Measurements from ENCODE around the gene ZNF665. TPM values are rescaled to one million over a fixed set of nuclear protein-coding genes. Genes with fewer than 3 reads are reported as not detected.
"Not testable (repeated sequence)": the region's sequence is repeated elsewhere in the genome, so short reads cannot be mapped to it uniquely, and the experiment has no call there.

ZNF665 gene
- total and polyA plus RNA-seq, 4 donors, result 4.5 to 8.5 (median 5.9) TPM

- H3K4me1 ChIP-seq (ENCODE audit: control insufficient read depth, insufficient read depth, low read length), result peaks cover 22% of the 10 kb centered on the region
- H3K9me3 ChIP-seq (ENCODE audit: control insufficient read depth, insufficient read depth, low read length), result no peaks in the 10 kb centered on the region
- H3K4me3 ChIP-seq (ENCODE audit: low read depth, low read length), result peak overlapping the region; percentile 68
- WGBS (ENCODE audit: insufficient coverage), result 94% methylated on average over 6 of the region's 12 CpGs
- H3K27ac ChIP-seq (ENCODE audit: low read depth, low read length), result no peak overlapping the region
- H3K27me3 ChIP-seq (ENCODE audit: control insufficient read depth, insufficient read depth, low read length), result no peaks in the 10 kb centered on the region
- H3K36me3 ChIP-seq (ENCODE audit: control insufficient read depth, insufficient read depth, low read length), result peaks cover 4% of the 10 kb centered on the region
- DNase-seq (ENCODE audit: low read depth in 4 of 6, low spot score in 6 of 6), result no peak
Observed at GRCh38 chr19:53193535-53194222, 521 bp upstream of the ZNF665 start.

- peaks cover 4% of the 10 kb centered on the region for H3K36me3 ChIP-seq (ENCODE audit: control insufficient read depth, insufficient read depth, low read length)
Observed at GRCh38 chr19:53190253-53190652, 2.9 kb downstream of the ZNF665 start.

GRCh38 chr19:53189691-53190198 lies 3.4 kb downstream of the ZNF665 start:
- not testable (repeated sequence) for DNase-seq (ENCODE audit: low read depth in 4 of 6, low spot score in 6 of 6); H3K27ac ChIP-seq (ENCODE audit: low read depth, low read length); H3K4me3 ChIP-seq (ENCODE audit: low read depth, low read length); H3K27me3 ChIP-seq (ENCODE audit: control insufficient read depth, insufficient read depth, low read length); H3K9me3 ChIP-seq (ENCODE audit: control insufficient read depth, insufficient read depth, low read length); H3K36me3 ChIP-seq (ENCODE audit: control insufficient read depth, insufficient read depth, low read length)
- H3K4me1 ChIP-seq (ENCODE audit: control insufficient read depth, insufficient read depth, low read length), result peaks cover 12% of the 10 kb centered on the region
- WGBS (ENCODE audit: insufficient coverage), result 100% methylated on average over 1 of the region's 16 CpGs

More at GRCh38 chr19:53190253-53190652, 2.9 kb downstream of the ZNF665 start:
- Histone ChIP-seq H3K4me1 (ENCODE audit: control insufficient read depth, insufficient read depth, low read length) (peaks cover 12% of the 10 kb centered on the region), H3K9me3 (ENCODE audit: control insufficient read depth, insufficient read depth, low read length) (no peaks in the 10 kb centered on the region), H3K4me3 (ENCODE audit: low read depth, low read length) (no peak overlapping the region), H3K27ac (ENCODE audit: low read depth, low read length) (no peak overlapping the region), H3K27me3 (ENCODE audit: control insufficient read depth, insufficient read depth, low read length) (no peaks in the 10 kb centered on the region)
- DNase-seq (ENCODE audit: low read depth in 4 of 6, low spot score in 6 of 6), result no peak
- 67% methylated on average over 1 of the region's 3 CpGs for WGBS (ENCODE audit: insufficient coverage)

GRCh38 chr19:53185155-53185882 lies 7.8 kb downstream of the ZNF665 start:
- not testable (repeated sequence) for DNase-seq (ENCODE audit: low read depth in 4 of 6, low spot score in 6 of 6)

GRCh38 chr19:53183146-53183764 lies 9.9 kb downstream of the ZNF665 start:
- no peaks in the 10 kb centered on the region for H3K27me3 ChIP-seq (ENCODE audit: control insufficient read depth, insufficient read depth, low read length)
- H3K27ac ChIP-seq (ENCODE audit: low read depth, low read length), result no peak overlapping the region
- no peak for DNase-seq (ENCODE audit: low read depth in 4 of 6, low spot score in 6 of 6)
- H3K36me3 ChIP-seq (ENCODE audit: control insufficient read depth, insufficient read depth, low read length), result peaks cover 14% of the 10 kb centered on the region
- no peaks in the 10 kb centered on the region for H3K9me3 ChIP-seq (ENCODE audit: control insufficient read depth, insufficient read depth, low read length)
- H3K4me3 ChIP-seq (ENCODE audit: low read depth, low read length), result no peak overlapping the region
- 98% methylated on average over 5 of the region's 6 CpGs for WGBS (ENCODE audit: insufficient coverage)
- H3K4me1 ChIP-seq (ENCODE audit: control insufficient read depth, insufficient read depth, low read length), result no peaks in the 10 kb centered on the region

More at GRCh38 chr19:53185155-53185882, 7.8 kb downstream of the ZNF665 start:
- H3K9me3 ChIP-seq (ENCODE audit: control insufficient read depth, insufficient read depth, low read length); H3K4me3 ChIP-seq (ENCODE audit: low read depth, low read length); H3K27ac ChIP-seq (ENCODE audit: low read depth, low read length); H3K4me1 ChIP-seq (ENCODE audit: control insufficient read depth, insufficient read depth, low read length); H3K27me3 ChIP-seq (ENCODE audit: control insufficient read depth, insufficient read depth, low read length); H3K36me3 ChIP-seq (ENCODE audit: control insufficient read depth, insufficient read depth, low read length): not testable (repeated sequence)
- WGBS (ENCODE audit: insufficient coverage), result 88% methylated on average over 5 of the region's 19 CpGs

GRCh38 chr19:53182202-53182601 lies 11.0 kb downstream of the ZNF665 start:
- DNase-seq (ENCODE audit: low read depth in 4 of 6, low spot score in 6 of 6), result no peak
- Histone ChIP-seq H3K4me1 (ENCODE audit: control insufficient read depth, insufficient read depth, low read length) (no peaks in the 10 kb centered on the region), H3K27ac (ENCODE audit: low read depth, low read length) (no peak overlapping the region), H3K9me3 (ENCODE audit: control insufficient read depth, insufficient read depth, low read length) (no peaks in the 10 kb centered on the region), H3K4me3 (ENCODE audit: low read depth, low read length) (no peak overlapping the region), H3K27me3 (ENCODE audit: control insufficient read depth, insufficient read depth, low read length) (no peaks in the 10 kb centered on the region), H3K36me3 (ENCODE audit: control insufficient read depth, insufficient read depth, low read length) (peaks cover 14% of the 10 kb centered on the region)
- 91% methylated on average over 10 of the region's 10 CpGs for WGBS (ENCODE audit: insufficient coverage)

GRCh38 chr19:53177986-53178385 lies 15.2 kb downstream of the ZNF665 start:
- no peaks in the 10 kb centered on the region for H3K9me3 ChIP-seq (ENCODE audit: control insufficient read depth, insufficient read depth, low read length)
- H3K36me3 ChIP-seq (ENCODE audit: control insufficient read depth, insufficient read depth, low read length), result peaks cover 8% of the 10 kb centered on the region
- H3K27me3 ChIP-seq (ENCODE audit: control insufficient read depth, insufficient read depth, low read length), result no peaks in the 10 kb centered on the region
- H3K27ac ChIP-seq (ENCODE audit: low read depth, low read length), result no peak overlapping the region
- no peak overlapping the region for H3K4me3 ChIP-seq (ENCODE audit: low read depth, low read length)
- WGBS (ENCODE audit: insufficient coverage), result 90% methylated on average over 1 of the region's 5 CpGs
- H3K4me1 ChIP-seq (ENCODE audit: control insufficient read depth, insufficient read depth, low read length), result no peaks in the 10 kb centered on the region
- DNase-seq (ENCODE audit: low read depth in 4 of 6, low spot score in 6 of 6), result no peak

GRCh38 chr19:53172889-53173288 lies 20.3 kb downstream of the ZNF665 start:
- Histone ChIP-seq H3K9me3 (ENCODE audit: control insufficient read depth, insufficient read depth, low read length) (no peaks in the 10 kb centered on the region), H3K4me3 (ENCODE audit: low read depth, low read length) (no peak overlapping the region), H3K4me1 (ENCODE audit: control insufficient read depth, insufficient read depth, low read length) (no peaks in the 10 kb centered on the region), H3K27ac (ENCODE audit: low read depth, low read length) (no peak overlapping the region), H3K27me3 (ENCODE audit: control insufficient read depth, insufficient read depth, low read length) (no peaks in the 10 kb centered on the region), H3K36me3 (ENCODE audit: control insufficient read depth, insufficient read depth, low read length) (no peaks in the 10 kb centered on the region)
- DNase-seq (ENCODE audit: low read depth in 4 of 6, low spot score in 6 of 6), result peak in 1 of 6 donors; percentile 70
- WGBS (ENCODE audit: insufficient coverage), result no CpG with 5 or more reads among the region's 4 CpGs

GRCh38 chr19:53165691-53166091 lies 27.5 kb downstream of the ZNF665 start:
- 88% methylated on average over 3 of the region's 3 CpGs for WGBS (ENCODE audit: insufficient coverage)
- peaks cover 2% of the 10 kb centered on the region for H3K9me3 ChIP-seq (ENCODE audit: control insufficient read depth, insufficient read depth, low read length)
- no peak overlapping the region for H3K27ac ChIP-seq (ENCODE audit: low read depth, low read length)
- H3K27me3 ChIP-seq (ENCODE audit: control insufficient read depth, insufficient read depth, low read length), result no peaks in the 10 kb centered on the region
- H3K36me3 ChIP-seq (ENCODE audit: control insufficient read depth, insufficient read depth, low read length), result no peaks in the 10 kb centered on the region
- DNase-seq (ENCODE audit: low read depth in 4 of 6, low spot score in 6 of 6), result no peak
- no peaks in the 10 kb centered on the region for H3K4me1 ChIP-seq (ENCODE audit: control insufficient read depth, insufficient read depth, low read length)
- no peak overlapping the region for H3K4me3 ChIP-seq (ENCODE audit: low read depth, low read length)
